GM12892 (cell line): Measurements from ENCODE around the gene SH2D6.
"Not testable (repeated sequence)": the region's sequence is repeated elsewhere in the genome, so short reads cannot be mapped to it uniquely, and the experiment has no call there.

Experiments
- DNase-seq: peaks from one replicate; pipeline ENCODE4 v3.0.0; 2011; ENCODE audit not compliant: insufficient read length
- FAIRE-seq: peaks from 2 replicates; lab custom pipeline; 2011; peaks lifted over from hg19 to GRCh38; lab: Jason Lieb, UNC
- POLR2A ChIP-seq: IDR thresholded peaks from 2 replicates; pipeline ENCODE4 v1.6.1; 2011; ENCODE audit warnings: low read depth, low read length, control low read depth
- POLR2AphosphoS5 ChIP-seq: IDR thresholded peaks from 2 replicates; pipeline ENCODE4 v1.6.1; 2011; ENCODE audit warnings: low read depth, low read length, control low read depth
- TAF1 ChIP-seq: IDR thresholded peaks from 2 replicates; pipeline ENCODE4 v1.6.1; 2011; ENCODE audit warnings: low read depth, mild to moderate bottlenecking, control low read depth, low read length, borderline replicate concordance

The SH2D6 gene

DNA sequence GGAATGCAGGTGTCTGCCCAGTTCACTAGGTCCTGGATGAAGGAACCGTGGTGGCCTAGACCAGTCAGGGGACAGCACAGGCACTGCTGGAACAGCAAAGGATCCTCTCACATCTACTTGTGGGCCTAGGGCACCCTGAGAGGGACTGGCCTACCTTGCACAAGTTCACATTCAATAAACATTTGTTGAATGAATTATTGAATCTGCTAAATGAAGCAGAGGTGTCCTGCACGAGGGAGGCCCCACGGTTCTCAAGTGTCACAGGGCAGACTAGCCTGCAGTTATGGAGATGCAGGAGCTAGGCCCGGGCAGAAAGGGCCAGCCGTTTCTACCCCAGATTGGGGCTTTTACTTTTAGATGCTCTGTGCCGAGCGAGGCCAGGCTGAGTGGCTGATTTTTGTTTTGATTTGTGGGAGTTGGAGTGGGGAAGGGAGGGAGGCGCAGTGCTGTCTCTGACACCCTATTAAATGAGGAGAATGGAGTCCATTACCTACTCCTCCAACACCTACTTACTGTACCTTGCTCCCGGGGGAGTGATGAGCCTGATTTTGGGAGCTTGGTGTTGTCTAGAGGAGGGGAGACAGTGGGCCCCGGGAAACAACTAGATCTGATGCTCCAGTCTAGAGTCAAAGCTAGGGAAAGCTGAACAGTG, 18.4 kb downstream of the SH2D6 start:
- no peak for DNase-seq
- peak; percentile 14 for FAIRE-seq
- no peak for TF ChIP-seq POLR2A
- TF ChIP-seq TAF1, result no peak
- no peak for TF ChIP-seq POLR2AphosphoS5

DNA sequence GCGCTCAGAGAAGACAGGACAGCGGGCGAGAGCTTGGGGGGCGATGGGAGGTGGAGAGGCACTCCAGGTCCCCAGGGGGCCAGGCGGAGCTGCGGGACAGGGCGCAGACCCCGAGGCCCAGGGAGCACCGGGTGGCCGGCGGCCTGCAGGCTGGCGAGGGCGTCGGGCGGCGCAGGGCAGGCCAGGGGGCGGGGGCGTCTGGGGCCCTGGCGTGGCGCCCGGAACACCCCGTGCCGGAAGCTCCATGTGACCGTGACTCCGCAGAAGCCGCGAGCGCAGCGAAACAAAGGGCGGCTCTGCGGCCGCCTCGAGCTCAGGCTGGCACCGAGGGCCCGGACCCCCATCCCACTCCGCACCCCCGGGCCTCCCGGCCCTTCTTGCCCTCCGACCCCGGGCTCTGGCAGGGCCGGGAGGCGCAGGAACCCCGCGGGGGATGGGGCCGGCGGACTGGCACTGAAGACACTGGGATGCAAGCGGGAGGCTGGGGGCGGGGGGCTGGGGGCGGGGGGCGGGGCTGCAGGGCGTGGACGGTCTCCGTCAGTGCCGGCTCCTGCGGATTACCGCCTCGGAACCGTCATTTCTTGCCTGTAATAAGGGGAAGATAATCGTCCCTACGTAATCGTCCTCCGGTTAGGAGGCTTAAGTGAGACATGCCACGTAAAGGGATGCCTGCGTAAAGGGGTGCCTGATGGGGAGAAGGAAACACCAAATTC, 19.1 kb downstream of the SH2D6 start:
- DNase-seq (peak; percentile 90), FAIRE-seq (peak; percentile 77)
- TF ChIP-seq POLR2A (peak; percentile 67), POLR2AphosphoS5 (peak; percentile 68), TAF1 (no peak)

DNA sequence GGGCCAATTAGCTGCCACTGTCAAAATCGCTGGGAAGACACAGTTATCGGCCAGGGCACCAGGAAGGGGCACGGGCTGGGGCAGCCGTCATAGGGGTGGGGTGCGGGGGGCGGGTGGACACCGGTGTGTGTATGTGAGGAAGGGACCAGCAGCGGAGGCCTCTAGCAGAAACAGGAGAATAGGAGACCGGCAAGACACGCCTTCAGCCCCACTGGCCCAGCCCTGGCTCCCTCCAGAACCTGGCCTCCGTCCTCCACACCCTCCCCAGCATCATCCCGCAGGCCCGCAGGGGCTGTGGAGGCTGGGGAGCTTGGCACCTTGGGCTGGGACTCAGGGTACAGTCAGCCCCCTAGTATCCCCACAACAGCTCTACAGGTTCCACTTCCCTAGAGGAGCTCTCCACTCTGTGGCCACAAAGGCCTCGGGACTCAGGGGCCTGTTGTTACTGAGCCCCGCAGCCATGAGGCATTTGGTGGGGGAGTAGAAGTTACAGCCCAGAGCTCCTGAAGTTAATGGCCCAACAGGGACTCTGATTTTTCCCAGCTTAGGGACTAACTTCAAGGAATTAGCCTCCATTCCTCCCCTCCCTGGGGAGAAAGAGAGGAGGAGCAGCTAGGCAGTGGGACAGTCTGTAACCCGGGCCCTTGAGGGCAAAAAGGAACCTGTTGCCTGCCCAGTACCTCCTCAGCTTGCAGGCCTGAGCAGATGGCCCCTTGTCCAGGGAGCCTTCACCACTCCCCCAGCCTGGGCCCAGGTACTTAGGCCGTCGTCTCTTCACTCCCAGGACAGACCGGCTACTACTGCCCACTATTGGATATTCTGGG, 19.9 kb downstream of the SH2D6 start:
- TF ChIP-seq POLR2AphosphoS5, result no peak
- TF ChIP-seq TAF1, result no peak
- TF ChIP-seq POLR2A, result no peak
- FAIRE-seq, result no peak
- DNase-seq, result no peak

DNA sequence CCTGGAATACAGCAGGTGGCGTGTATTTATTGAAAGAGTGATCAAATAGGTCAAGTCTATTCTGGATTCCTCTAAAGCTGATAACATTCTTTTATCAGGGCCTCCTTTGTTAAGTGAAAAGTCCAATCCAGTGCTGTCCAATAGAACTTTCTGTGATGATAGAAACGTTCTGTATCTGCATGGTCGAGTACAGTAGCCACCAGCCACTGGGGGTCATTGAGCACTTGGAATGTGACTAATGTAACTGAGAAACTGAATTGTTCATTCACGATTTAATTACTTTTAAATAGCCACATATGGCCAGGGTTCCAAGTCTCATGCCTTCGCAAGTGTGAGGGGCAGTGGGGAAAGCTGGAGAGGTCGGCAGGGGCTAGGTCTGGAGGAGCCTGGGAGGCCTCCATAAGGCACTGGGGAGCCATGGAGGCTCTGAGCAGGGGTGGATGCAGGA, 20.5 kb downstream of the SH2D6 start:
- FAIRE-seq, result no peak
- no peak for DNase-seq
- TF ChIP-seq TAF1 (no peak), POLR2A (no peak), POLR2AphosphoS5 (no peak)

DNA sequence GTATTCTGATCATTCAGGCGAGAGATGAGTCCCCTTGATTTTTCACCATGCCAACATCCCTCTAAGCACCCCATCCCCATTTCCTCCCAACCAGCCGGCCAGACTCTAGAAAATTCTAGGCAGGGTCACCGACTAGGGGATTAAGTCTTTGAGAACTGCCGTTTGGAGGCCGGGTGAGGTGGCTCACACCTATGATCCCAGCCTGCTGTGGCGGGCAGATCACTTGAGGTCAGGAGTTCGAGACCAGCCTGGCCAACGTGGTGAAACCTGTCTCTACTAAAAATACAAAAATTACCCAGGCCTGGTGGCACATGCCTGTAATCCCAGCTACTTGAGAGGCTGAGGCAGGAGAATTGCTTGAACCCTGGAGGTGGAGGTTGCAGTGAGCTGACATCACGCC, 21.1 kb downstream of the SH2D6 start:
- not testable (repeated sequence) for DNase-seq, FAIRE-seq

DNA sequence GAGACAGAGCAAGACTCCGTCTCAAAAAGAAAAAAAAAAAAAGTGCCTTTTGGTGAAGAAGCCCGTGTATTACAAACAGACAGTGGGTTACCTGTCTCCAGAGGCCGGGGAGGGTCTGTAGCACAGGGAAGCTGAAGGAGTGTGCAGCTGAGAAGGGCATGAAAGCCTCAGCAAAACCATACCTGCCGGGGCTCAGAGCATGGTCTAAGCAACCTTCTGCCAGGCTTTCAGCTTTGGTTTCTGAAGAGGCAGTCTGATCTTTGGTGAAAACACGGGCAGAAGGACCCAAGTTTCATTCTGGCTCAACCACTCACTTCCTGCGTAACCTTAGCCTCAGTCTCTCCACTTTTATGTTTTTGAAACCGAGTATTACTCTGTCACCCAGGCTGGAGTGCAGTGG, 21.5 kb downstream of the SH2D6 start:
- FAIRE-seq (no peak), DNase-seq (no peak)
- TF ChIP-seq POLR2A, result no peak

DNA sequence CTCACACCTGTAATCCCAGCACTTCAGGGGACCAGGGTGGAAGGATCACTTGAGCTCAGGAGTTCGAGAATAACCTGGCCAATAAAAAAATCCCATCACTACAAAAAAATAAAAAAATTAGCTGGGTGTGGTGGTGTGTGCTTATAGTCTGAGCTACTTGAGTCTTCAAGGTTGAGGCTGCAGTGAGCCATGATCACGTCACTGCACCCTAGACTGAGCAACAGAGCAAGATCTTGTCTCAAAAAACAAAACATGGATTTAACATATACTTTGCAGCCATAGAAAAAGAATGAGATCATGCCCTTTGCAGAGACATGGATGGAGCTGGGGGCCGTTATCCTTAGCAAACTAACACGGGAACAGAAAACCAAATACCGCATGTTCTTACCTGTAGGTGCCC, 22.2 kb downstream of the SH2D6 start:
- no peak for TF ChIP-seq POLR2A
- no peak for TF ChIP-seq TAF1
- TF ChIP-seq POLR2AphosphoS5, result no peak
- FAIRE-seq (no peak), DNase-seq (no peak)

DNA sequence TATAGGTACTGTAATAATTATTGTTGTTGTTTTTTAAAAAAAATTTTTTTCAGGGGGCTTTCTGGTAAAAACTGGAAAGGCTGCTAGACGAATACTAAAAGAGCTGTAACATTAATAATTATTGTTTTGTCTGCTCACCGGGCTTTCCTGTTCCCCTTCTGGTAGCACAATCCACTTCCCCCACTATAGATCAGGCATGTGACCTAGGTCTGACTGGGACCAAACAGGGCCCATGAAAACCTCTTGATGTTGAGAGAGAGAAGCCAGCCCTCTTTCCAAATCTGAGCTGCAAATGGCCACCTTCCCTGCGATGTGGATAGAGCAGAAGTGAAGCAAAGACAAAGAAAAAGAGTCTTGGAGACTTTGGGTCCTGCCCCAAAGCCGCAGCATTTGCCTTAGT, 23.4 kb downstream of the SH2D6 start:
- DNase-seq (no peak), FAIRE-seq (no peak)
- TF ChIP-seq TAF1, result no peak
- TF ChIP-seq POLR2A, result no peak
- TF ChIP-seq POLR2AphosphoS5, result no peak

DNA sequence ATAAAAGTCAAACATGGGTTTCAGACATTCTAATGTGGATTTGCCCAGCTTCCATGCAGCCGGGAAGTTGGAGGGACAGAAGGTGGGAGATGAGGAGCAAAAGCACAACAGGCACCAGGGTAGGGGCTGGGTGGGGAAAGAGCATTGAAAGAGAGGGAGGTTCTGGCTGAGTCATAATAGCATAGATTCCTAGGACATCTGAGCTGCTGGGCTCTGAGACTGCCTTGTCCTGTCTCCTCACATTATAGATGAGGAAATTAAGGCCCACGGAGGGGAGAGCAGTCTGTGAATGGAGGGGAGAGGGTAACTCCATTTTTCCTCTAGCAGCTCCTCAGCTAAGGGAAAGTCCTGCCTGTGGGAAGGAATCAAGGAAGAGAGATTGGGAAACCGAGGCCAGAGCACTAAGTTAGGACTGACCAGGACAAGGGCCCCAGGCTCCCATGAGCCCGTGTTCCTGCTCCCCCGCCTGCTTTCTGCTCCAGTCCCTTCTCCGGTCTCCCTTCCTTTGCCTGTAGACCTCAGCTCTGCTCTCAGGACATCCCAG, 26.2 kb downstream of the SH2D6 start:
- FAIRE-seq (no peak), DNase-seq (no peak)
- TF ChIP-seq POLR2AphosphoS5, result no peak
- TF ChIP-seq POLR2A, result no peak
- no peak for TF ChIP-seq TAF1

DNA sequence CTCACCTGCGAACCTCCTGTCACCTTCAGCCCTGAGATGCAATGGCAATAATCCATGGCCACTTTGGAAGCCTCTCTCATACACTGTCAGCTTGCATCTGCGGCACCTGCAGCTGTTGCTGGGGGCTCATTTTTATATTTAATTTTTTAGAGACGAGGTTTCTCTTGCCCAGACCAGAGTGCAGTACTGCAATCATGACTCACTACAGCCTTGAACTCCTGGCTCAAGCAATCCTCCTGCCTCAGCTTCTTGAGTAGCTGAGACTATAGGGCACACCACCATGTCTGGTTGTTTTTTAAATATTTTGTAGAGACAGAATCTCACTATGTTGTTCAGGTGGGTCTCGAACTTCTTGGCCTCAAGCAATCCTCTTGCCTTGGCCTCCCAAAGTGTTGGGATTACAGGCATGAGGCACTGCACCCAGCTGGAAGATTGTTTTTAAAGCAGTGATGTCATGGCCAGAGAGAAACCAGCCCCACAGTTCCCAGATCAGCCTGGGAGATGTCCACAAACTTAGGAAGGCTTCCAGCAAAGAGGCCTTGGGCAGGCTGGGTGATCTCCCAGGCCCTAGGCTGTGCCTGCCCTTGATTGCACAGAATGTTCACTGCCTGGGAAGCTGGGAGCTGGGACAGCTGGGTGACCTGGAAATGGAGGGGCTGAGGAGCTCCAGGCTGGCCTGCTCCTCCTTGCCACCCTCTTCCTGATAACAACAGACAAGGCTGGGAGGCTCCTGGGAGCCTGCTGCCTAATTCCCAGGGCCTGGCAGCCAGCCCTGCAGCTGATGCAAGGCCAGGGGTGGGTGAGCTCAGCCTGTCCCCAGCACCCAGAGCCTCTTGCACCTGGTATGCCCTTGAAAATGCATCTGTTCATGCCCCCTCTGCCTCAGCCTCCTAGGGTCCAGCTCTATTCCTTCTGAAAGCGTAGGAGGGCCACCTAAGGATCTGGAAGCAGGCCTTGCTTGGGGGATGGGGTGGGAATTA, 27.1 kb downstream of the SH2D6 start:
- DNase-seq, result no peak
- TF ChIP-seq POLR2A (no peak), POLR2AphosphoS5 (no peak), TAF1 (no peak)
- no peak for FAIRE-seq

DNA sequence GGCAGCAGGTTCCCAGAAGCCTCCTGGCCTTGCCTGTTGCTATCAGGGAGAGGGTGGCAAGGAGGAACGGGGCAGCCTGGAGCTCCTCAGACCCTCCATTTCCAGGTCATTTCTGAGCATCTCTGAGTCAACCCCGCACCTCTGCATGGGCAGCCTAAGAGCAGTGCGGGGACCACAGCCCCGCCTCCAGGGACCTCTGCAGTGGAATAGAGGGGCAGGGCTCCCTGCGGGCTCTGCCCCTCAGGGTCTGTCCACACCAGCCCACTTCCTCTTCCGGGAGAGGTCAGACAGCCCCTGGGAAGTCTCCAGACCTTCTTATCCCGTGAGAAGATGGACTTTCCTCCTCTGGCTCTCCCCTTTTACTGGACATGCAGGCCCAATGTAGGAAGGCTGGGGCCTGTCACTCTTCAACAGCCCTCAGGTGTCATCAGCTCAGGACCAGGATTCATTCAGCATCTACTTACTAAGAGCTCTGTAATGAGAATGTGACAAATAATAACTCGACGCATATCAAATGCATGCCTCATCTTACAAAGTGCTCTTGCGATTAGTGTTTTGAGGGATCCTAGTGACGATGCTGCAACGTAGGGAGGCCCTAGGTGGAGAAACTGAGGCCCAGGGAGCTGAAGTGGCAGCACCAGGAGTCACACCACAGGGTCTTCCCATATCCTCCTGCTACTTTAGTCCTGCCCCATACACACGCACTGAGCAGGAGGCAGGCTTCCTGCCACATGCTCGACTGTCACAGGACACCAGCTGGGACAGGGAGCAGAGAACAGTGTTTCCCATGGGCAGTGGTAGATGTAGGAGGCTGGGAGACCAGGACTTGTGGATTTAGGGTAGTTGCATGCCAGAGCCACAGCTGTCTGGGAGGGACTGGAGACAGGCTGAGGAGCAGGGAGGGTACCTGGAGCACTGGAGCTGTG, 28.0 kb downstream of the SH2D6 start:
- FAIRE-seq (no peak), DNase-seq (no peak)

More for the DNA sequence above, 28.0 kb downstream of the SH2D6 start:
- no peak for TF ChIP-seq POLR2AphosphoS5
- TF ChIP-seq POLR2A, result no peak
- no peak for TF ChIP-seq TAF1
